Measurements from ENCODE around the gene TRMT61B.

- TF ChIP-seq KLF10 (tag by site-specific recombination; IDR thresholded peaks at IDR 0.05), result no peak
- no peak for TF ChIP-seq ZNF777 (tag by site-specific recombination; IDR thresholded peaks at IDR 0.05; ENCODE audit: borderline replicate concordance)
- TF ChIP-seq ZBTB26 (tag by site-specific recombination; optimal IDR thresholded peaks at IDR 0.05), result peak; percentile 95
- 0 out of 2 replicates have a peak, but pooled peaks have one; percentile 36 for TF ChIP-seq ZBTB7A (tag by site-specific recombination; IDR thresholded peaks at IDR 0.05; ENCODE audit: low read depth)
- no peak for TF ChIP-seq ZNF404 (tag by site-specific recombination; IDR thresholded peaks at IDR 0.05)
- no peak for TF ChIP-seq CTCF (tag by site-specific recombination; IDR thresholded peaks at IDR 0.05)
- TF ChIP-seq ZBTB11 (tag by site-specific recombination; conservative IDR thresholded peaks at IDR 0.05; ENCODE audit: low read depth), result no peak
- no peak for TF ChIP-seq ZNF114 (tag by site-specific recombination; IDR thresholded peaks at IDR 0.05)
- no peak for TF ChIP-seq ZNF302 (tag by site-specific recombination; IDR thresholded peaks at IDR 0.05; ENCODE audit: low read depth)
- no peak for TF ChIP-seq REST (tag by site-specific recombination; IDR thresholded peaks at IDR 0.05)
- no peak for TF ChIP-seq KLF16 (tag by site-specific recombination; IDR thresholded peaks at IDR 0.05)
- no peak for TF ChIP-seq FEZF1 (tag by site-specific recombination; IDR thresholded peaks at IDR 0.05)
- TF ChIP-seq ZNF121 (tag by site-specific recombination; IDR thresholded peaks at IDR 0.05), result no peak
- no peak for TF ChIP-seq REPIN1 (tag by site-specific recombination; IDR thresholded peaks at IDR 0.05; ENCODE audit: low read depth)
Observed at GRCh38 chr2:28870146-28870891, at the start of gene TRMT61B.

All from HEK293 (cell line).